LoVo (cell line): ENCODE measurements around the gene ZFHX3.

Source experiments
- DNase-seq: peaks from one replicate; pipeline ENCODE4 v3.0.0-alpha.2; 2016; ENCODE audit warnings: low spot score

The ZFHX3 gene

GRCh38 chr16:72947379-72948237 lies 100.3 kb downstream of the ZFHX3 start:
- DNase-seq = no peak

- no peak for DNase-seq
Observed at GRCh38 chr16:72946474-72947194, 101.3 kb downstream of the ZFHX3 start.

- no peak for DNase-seq
Observed at GRCh38 chr16:72946063-72946462, 101.9 kb downstream of the ZFHX3 start.

GRCh38 chr16:72945611-72946010 lies 102.3 kb downstream of the ZFHX3 start:
- no peak for DNase-seq

- DNase-seq = no peak
Observed at GRCh38 chr16:72944757-72945485, 103.0 kb downstream of the ZFHX3 start.

GRCh38 chr16:72942021-72942420 lies 105.9 kb downstream of the ZFHX3 start:
- no peak for DNase-seq

- no peak for DNase-seq
Observed at GRCh38 chr16:72940886-72941285, 107.0 kb downstream of the ZFHX3 start.

GRCh38 chr16:72939247-72939646 lies 108.7 kb downstream of the ZFHX3 start:
- DNase-seq = no peak

GRCh38 chr16:72938795-72939164 lies 109.1 kb downstream of the ZFHX3 start:
- no peak for DNase-seq

GRCh38 chr16:72937916-72938794 lies 109.8 kb downstream of the ZFHX3 start:
- DNase-seq = no peak

GRCh38 chr16:72937360-72937759 lies 110.6 kb downstream of the ZFHX3 start:
- DNase-seq = no peak

- no peak for DNase-seq
Observed at GRCh38 chr16:72936408-72936807, 111.5 kb downstream of the ZFHX3 start.

- no peak for DNase-seq
Observed at GRCh38 chr16:72935896-72936295, 112.0 kb downstream of the ZFHX3 start.

GRCh38 chr16:72934636-72935403 lies 113.1 kb downstream of the ZFHX3 start:
- no peak for DNase-seq

GRCh38 chr16:72932677-72933335 lies 115.1 kb downstream of the ZFHX3 start:
- DNase-seq = no peak

GRCh38 chr16:72932050-72932449 lies 115.9 kb downstream of the ZFHX3 start:
- no peak for DNase-seq

GRCh38 chr16:72930396-72930795 lies 117.5 kb downstream of the ZFHX3 start:
- DNase-seq = no peak

GRCh38 chr16:72928090-72928981 lies 119.6 kb downstream of the ZFHX3 start:
- DNase-seq = no peak
